GM12891 (cell line): ENCODE results near the gene PCBP3.

Experiments
- POLR2A ChIP-seq: IDR thresholded peaks from 2 replicates; pipeline ENCODE4 v1.6.1; 2011; ENCODE audit warnings: low read depth, low read length, control low read depth
- POLR2AphosphoS5 ChIP-seq: IDR thresholded peaks from 2 replicates; pipeline ENCODE4 v1.6.1; 2011; ENCODE audit warnings: low read depth, low read length, control low read depth
- POU2F2 ChIP-seq: IDR thresholded peaks from 2 replicates; pipeline ENCODE4 v1.6.1; 2011; ENCODE audit warnings: low read depth, mild to moderate bottlenecking, control low read depth, low read length, moderate library complexity
- SPI1 ChIP-seq: IDR thresholded peaks from 2 replicates; pipeline ENCODE4 v1.6.1; 2011; ENCODE audit warnings: low read depth, low read length, control low read depth
- TAF1 ChIP-seq: IDR thresholded peaks from 2 replicates; pipeline ENCODE4 v1.6.1; 2011; ENCODE audit warnings: low read depth, low read length, control low read depth

- TF ChIP-seq TAF1: no peak
- no peak for TF ChIP-seq POLR2AphosphoS5
- TF ChIP-seq POLR2A: no peak
- no peak for TF ChIP-seq SPI1
- no peak for TF ChIP-seq POU2F2
These were observed 176.1 kb downstream of the PCBP3 start for GRCh38 chr21:45819478-45820170.
